HG02973 (cell line): ENCODE measurements around the gene SPECC1L.

Experiments
- ATAC-seq: cut with Tn5 transposase; IDR thresholded peaks from one replicate; pipeline ENCODE4 v1.9.1; 2021; ENCODE audit warnings: moderate library complexity; ENCODE audit not compliant: unreplicated experiment

The SPECC1L gene

DNA sequence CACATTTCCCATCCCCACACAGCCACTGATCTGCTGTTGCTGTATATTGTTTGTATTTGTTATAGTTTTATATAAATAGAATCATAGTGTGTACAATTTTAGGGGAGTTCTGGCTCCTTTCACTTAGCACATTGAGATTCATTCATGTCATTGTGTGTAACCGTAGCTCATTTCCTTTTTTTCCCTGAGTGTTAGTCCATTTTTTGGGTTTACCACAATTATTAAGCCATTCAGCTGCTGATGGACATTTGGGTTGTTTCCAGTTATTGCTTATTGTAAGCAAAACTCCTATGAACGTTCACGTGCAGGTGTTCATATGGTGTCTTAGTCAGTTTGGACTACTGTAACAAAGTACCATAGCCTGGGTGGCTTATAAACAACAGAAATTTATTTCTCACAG is 123.2 kb downstream of the SPECC1L start:
- no peak for ATAC-seq

DNA sequence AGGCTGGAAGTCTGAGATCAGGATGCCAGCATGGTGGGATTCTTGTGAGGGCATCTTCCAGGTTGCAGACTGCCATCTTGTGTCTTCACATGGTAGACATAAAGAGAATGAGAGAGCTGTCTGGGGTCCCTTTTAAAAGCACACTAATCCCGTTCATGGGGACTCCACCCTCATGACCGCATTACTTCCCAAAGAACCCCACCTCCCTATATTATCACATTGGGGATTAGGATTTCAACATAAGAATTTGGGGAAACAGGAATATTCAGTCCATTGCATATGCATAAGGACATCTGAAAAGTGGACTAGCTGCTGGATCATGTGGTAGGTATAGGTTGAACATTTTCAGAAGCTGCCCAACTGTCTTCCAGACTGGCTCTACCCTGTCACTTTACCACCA is 123.6 kb downstream of the SPECC1L start:
- ATAC-seq, result no peak

GRCh38 chr22:24398409-24398808 is 127.8 kb downstream of the SPECC1L start:
- no peak for ATAC-seq

- no peak for ATAC-seq
These were observed 129.5 kb downstream of the SPECC1L start for GRCh38 chr22:24400034-24400725.

GRCh38 chr22:24400726-24401596 is 130.3 kb downstream of the SPECC1L start:
- no peak for ATAC-seq

DNA sequence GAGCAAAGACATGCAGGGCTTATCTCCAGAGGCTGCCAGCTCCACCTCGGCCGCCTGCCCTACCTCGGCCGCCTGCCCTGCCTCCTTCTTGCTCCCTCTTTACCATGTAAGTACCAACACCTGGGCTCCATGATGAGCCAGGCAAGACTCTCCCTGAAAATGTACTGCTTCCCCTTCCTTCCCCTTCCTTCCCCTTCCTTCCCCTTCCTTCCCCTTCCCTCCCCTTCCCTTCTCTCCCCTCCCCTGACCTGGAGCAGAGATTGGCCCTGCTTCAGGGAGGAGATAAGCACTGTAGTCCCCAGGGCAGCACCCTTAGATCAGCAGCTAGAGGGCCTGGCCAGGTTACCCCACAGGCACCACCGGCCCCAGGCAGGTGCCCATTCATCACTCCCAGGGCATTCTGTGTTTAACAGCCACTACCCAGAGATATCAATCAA is 131.3 kb downstream of the SPECC1L start:
- no peak for ATAC-seq

DNA sequence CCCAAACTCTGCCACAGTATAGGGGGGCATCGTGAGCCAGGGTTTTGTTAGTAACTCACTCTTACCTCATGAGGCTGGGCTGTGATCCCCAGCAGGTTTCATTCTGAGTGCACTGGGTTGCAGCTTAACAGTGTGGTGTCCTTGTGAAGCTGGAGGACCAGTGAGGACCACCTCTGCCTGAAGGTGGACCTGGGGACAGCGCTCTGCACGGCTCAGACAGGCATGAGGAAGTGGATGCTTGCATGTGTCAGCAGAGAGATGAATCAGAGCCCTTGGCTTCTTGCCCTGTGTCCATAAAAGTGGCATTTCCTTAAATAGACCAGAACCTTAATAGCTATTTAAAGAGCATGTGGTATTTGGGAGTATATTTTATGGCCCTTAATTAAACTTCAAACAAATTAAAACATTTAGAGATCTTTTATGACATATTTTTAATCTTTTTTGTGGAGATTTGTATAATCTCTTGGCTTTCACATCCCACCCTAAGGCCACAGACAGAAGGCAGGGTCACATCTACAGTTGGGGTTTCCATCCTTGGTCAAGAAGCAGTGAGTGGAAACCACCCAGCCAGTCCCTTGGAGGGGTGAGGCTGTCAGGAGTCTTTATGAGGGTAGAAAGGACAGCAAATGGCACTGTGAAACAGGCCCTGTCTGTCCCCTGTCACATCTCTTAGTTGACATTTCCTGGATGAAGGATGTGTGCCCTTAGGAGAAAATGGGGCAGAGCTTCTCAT is 132.0 kb downstream of the SPECC1L start:
- ATAC-seq, result no peak

- no peak for ATAC-seq
These were observed 132.7 kb downstream of the SPECC1L start for GRCh38 chr22:24403346-24403745.

GRCh38 chr22:24404561-24405275 is 134.1 kb downstream of the SPECC1L start:
- ATAC-seq, result no peak

- ATAC-seq, result no peak
These were observed 135.1 kb downstream of the SPECC1L start for GRCh38 chr22:24405631-24406321.

DNA sequence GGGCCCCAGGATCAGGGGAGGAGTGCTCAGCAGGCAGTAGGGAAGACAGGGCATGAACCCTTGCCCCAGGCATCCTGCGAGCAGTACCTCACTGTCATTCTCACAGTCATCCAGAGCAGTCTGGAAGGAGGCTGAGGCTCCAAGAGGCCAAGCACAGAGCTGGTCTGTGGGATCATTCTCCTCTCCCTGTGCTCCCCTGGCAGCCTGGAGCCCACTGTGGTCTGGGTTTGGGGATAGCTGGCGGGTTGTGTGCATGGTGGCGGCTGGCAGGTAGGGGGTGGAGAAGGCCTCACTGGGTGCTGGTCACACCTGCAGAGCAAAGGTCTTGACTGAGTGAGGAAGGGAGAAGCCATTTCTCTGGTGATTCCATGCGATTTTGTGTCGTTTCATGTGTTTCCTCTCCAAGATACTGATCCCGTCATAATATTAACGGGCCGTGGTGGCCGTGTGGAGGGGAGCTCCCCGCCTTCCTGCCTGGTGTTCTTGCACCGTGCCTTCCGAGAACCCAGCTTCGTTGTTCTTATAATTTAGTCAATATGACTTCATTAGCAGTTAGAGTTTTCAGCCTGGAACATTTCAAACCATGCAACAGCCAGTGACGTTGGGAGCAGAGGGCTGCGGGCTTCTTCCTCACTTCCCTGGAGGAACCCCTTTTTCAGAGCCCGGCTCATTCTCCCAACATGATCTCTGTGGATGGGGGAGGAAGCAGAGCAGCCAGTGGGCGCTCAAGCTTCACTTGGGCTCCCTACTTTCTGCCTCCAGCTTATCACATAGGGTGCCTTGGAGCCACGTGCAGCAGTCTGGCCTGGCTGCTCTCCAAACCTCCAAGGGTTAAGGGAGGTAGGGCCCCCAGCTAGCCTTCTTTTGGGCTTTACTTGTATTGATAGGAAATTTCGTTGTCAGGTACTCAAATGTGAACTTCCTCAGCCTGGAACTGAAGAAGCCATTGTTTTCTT is 136.0 kb downstream of the SPECC1L start:
- no peak for ATAC-seq

GRCh38 chr22:24407278-24407665 is 136.6 kb downstream of the SPECC1L start:
- no peak for ATAC-seq

DNA sequence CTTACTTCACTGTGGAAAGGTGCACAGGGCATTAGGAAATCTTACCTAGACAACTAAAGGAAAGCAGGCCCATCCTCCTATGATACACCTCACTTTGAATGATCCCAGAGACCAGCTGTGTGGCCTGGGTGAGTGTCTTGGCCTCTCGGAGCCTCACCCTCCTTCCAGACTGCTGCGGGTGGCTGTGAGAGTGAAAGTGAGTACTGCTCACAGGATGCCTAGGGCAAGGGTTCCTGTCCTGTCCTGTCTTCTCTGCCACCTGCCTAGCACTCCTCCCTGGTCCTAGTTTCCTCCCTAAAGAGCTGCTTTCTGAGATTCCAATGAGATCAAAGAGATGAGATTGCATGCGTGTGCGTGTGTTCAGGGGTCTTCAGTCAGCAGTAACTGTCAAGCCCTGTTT is 137.3 kb downstream of the SPECC1L start:
- no peak for ATAC-seq

- no peak for ATAC-seq
These were observed 138.0 kb downstream of the SPECC1L start for GRCh38 chr22:24408630-24409029.

DNA sequence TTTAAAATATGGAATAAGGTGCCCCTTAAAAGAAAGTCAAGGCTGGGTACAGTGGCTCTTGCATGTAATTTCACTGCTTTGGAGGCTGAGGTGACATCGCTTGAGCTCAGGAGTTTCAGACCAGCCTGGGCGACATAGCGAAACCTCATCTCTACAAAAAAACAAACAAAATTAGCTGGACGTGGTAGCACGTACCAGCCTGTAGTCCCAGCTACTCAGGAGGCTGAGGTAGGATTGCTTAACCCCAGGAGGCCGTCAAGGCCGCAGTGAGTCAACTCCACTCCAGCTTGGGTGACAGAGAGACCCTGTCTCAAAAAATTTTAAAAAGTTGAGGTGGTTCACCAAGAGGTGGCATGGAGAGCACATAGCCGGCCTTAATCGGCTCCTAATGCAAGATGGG is 139.1 kb downstream of the SPECC1L start:
- ATAC-seq, result no peak

DNA sequence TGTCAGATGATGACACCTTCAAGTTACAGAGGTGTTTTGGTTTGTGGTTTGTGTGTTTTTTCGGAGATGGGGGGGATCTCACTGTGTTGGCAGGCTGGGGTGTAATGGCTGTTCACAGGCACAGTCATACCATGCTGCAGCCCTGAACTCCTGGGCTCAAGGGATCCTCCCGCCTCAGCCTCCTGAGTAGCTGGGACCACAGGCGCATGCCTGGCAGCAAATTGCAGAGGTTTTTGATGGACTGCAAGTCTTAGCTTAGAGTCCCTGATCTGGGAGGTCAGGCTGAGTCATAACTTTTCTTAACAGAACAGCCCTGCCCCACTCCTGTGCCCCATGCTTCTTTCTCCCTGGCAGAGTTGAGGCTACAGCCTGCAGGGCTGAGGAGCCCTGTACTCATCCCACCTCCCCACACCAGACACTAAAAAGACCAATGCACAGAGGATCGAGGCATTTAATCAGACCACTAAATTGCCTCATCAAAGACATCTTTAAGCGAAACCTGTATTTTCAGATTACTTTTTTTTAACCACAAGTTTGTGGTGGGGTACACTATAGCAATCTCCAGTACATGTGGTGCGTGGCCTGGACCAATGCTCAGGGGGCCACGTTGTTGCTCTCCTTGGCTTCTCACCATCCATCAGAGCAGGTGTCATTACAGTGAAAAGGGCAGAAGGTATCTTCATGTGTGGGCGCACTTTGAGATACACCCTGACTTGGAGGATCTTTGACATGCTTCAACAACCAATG is 139.7 kb downstream of the SPECC1L start:
- no peak for ATAC-seq

- ATAC-seq, result no peak
These were observed 140.8 kb downstream of the SPECC1L start for GRCh38 chr22:24411256-24412004.

GRCh38 chr22:24412274-24412673 is 141.6 kb downstream of the SPECC1L start:
- ATAC-seq, result no peak
